A549 (cell line): ENCODE measurements around the gene CCDC121. TPM values are rescaled to one million over a fixed set of nuclear protein-coding genes. Genes with fewer than 3 reads are reported as not detected.

ENCODE experiments used
- ATAC-seq, 2 experiments: fragments of 200-7000 bp in 1 of 2; fragments of >200 bp in 1 of 2; cut with Nextera tagmentation in 1 of 2; cut with Tn5 transposase in 1 of 2; 3 replicates each; pipeline versions ENCODE4 v1.8.0 to v1.9.1; 2018 to 2020; ENCODE audit warnings: mild to moderate bottlenecking in 1 of 2, moderate library complexity in 1 of 2
- CTCF ChIA-PET: fragments of 300-600 bp; sonication (Branson Sonifier 250); formaldehyde crosslinking; extraction: SDS; loops from one replicate; lab custom pipeline; 2021; ENCODE audit warnings: antibody characterized with exemption, inconsistent platforms; lab: Yijun Ruan, JAX
- POLR2A ChIA-PET: fragments of 350-600 bp; formaldehyde crosslinking; extraction: SDS; loops from one replicate; lab custom pipeline; 2021; ENCODE audit warnings: antibody characterized with exemption, inconsistent platforms; lab: Yijun Ruan, JAX
- DNase-seq, 2 experiments: peaks; one replicate each; pipeline versions ENCODE4 v3.0.0 to v3.0.0-alpha.2; 2011 to 2016; ENCODE audit warnings: low read depth in 1 of 2, low spot score in 1 of 2
- FAIRE-seq: peaks from 2 replicates; lab custom pipeline; 2011; peaks lifted over from hg19 to GRCh38; lab: Jason Lieb, UNC
- H3K27ac ChIP-seq, 2 experiments: fragments of >200 bp; sonication (Bioruptor Twin); formaldehyde crosslinking; 3 replicates each; pipeline ENCODE4 v1.5.1; 2016 to 2017
- H3K4me1 ChIP-seq: fragments of >200 bp; sonication (Bioruptor Twin); formaldehyde crosslinking; 3 replicates; pipeline ENCODE4 v1.6.1; 2016
- H3K4me2 ChIP-seq: fragments of >200 bp; sonication (Bioruptor Twin); formaldehyde crosslinking; 3 replicates; pipeline ENCODE4 v1.6.1; 2016
- H3K4me3 ChIP-seq: fragments of >200 bp; sonication (Bioruptor Twin); formaldehyde crosslinking; 3 replicates; pipeline ENCODE4 v1.5.1; 2016
- H3K9me3 ChIP-seq: fragments of >200 bp; sonication (Bioruptor Twin); formaldehyde crosslinking; 3 replicates; pipeline ENCODE4 v1.6.1; 2016
- BHLHE40 ChIP-seq: IDR thresholded peaks from 2 replicates; pipeline ENCODE4 v1.6.1; 2012; ENCODE audit warnings: low read depth, low read length, inconsistent platforms
- CBX8 ChIP-seq: fragments of 200-600 bp; sonication (generic); IDR thresholded peaks from 2 replicates; pipeline ENCODE4 v1.6.1; 2016
- CHD2 ChIP-seq: fragments of 150-350 bp; IDR thresholded peaks from 2 replicates; pipeline ENCODE4 v1.6.1; 2014; ENCODE audit warnings: low read length; ENCODE audit not compliant: partially characterized antibody
- CHD4 ChIP-seq: fragments of 200-600 bp; sonication (generic); IDR thresholded peaks from 2 replicates; pipeline ENCODE4 v1.6.1; 2016; ENCODE audit warnings: antibody characterized with exemption, mild to moderate bottlenecking, borderline replicate concordance
- E2F6 ChIP-seq: IDR thresholded peaks from 2 replicates; pipeline ENCODE4 v1.6.1; 2012; ENCODE audit warnings: low read depth, borderline replicate concordance
- ESRRA ChIP-seq: fragments of 150-350 bp; IDR thresholded peaks from 2 replicates; pipeline ENCODE4 v1.6.1; 2014; ENCODE audit warnings: mild to moderate bottlenecking, low read length, borderline replicate concordance
- HDAC2 ChIP-seq: fragments of 200-600 bp; sonication (generic); IDR thresholded peaks from 2 replicates; pipeline ENCODE4 v1.6.1; 2016
- HOXB13 ChIP-seq: fragments of 250-450 bp; sonication (Bioruptor Pico); IDR thresholded peaks from 2 replicates; pipeline ENCODE4 v1.5.0; 2020; ENCODE audit warnings: low read depth, mild to moderate bottlenecking, moderate library complexity
- HOXB5 ChIP-seq: fragments of 250-450 bp; sonication (Bioruptor Pico); IDR thresholded peaks from 2 replicates; pipeline ENCODE4 v1.5.0; 2020; ENCODE audit warnings: mild to moderate bottlenecking, moderate library complexity
- KDM5A ChIP-seq: fragments of 200-600 bp; sonication (generic); IDR thresholded peaks from 2 replicates; pipeline ENCODE4 v1.6.1; 2016; ENCODE audit warnings: antibody characterized with exemption, mild to moderate bottlenecking
- MAZ ChIP-seq: fragments of 150-350 bp; IDR thresholded peaks from 2 replicates; pipeline ENCODE4 v1.6.1; 2014; ENCODE audit warnings: antibody characterized with exemption, low read depth, low read length, borderline replicate concordance
- MYC ChIP-seq: IDR thresholded peaks from 2 replicates; pipeline ENCODE4 v1.6.1; 2012; ENCODE audit warnings: mild to moderate bottlenecking, inconsistent platforms, low read length, improper control_type of control experiment, borderline replicate concordance
- NR3C1 ChIP-seq: fragments of >200 bp; sonication (Bioruptor Twin); formaldehyde crosslinking; IDR thresholded peaks from 3 replicates; pipeline ENCODE4 v1.6.1; 2017
- POLR2AphosphoS2 ChIP-seq: conservative IDR thresholded peaks from 2 replicates; pipeline ENCODE4 v1.6.1; 2012; ENCODE audit warnings: low read length, improper control_type of control experiment, inconsistent platforms
- RCOR1 ChIP-seq: fragments of 150-350 bp; IDR thresholded peaks from 2 replicates; pipeline ENCODE4 v1.6.1; 2014; ENCODE audit warnings: antibody characterized with exemption, low read length, low read depth
- REST ChIP-seq: fragments of 200-600 bp; sonication (generic); IDR thresholded peaks from 2 replicates; pipeline ENCODE4 v1.6.1; 2016; ENCODE audit warnings: antibody characterized with exemption, mild to moderate bottlenecking, moderate library complexity
- TP53 ChIP-seq: fragments of 250-450 bp; sonication (Bioruptor Pico); IDR thresholded peaks from 2 replicates; pipeline ENCODE4 v1.5.0; 2021; ENCODE audit warnings: mild to moderate bottlenecking, moderate library complexity
- ZC3H11A ChIP-seq: fragments of 450-650 bp; IDR thresholded peaks from 2 replicates; pipeline ENCODE4 v1.6.1; 2014; ENCODE audit warnings: antibody characterized with exemption, mild to moderate bottlenecking
- ZNF302 ChIP-seq: fragments of 250-450 bp; sonication (Bioruptor Pico); IDR thresholded peaks from 2 replicates; pipeline ENCODE4 v1.9.0; 2021; ENCODE audit warnings: inconsistent platforms, mild to moderate bottlenecking, moderate library complexity
- ZSCAN20 ChIP-seq: fragments of 250-450 bp; sonication (Bioruptor Pico); IDR thresholded peaks from 2 replicates; pipeline ENCODE4 v1.8.0; 2022; ENCODE audit warnings: mild to moderate bottlenecking, moderate library complexity
- WGBS: methylation state at CpG from one replicate; pipeline ENCODE4 v1.1.6; 2017; ENCODE audit errors: missing lambda C conversion rate; 5-methylcytosine and 5-hydroxymethylcytosine counted together
- polyA plus RNA-seq, 4 experiments: library from polyadenylated mRNA; depleted of rRNA in 3 of 4; stranded (reverse); fragments of >200 nt; fragmentation: RNase III in 1 of 4; extraction: RNeasy Plus Mini Kit Qiagen cat#74134 plus additional on column Dnase treatment in 1 of 4; gene quantifications; 2 replicates in 3 of 4; 3 replicates in 1 of 4; pipeline ENCODE4 v1.2.3, GENCODE V29; 2011 to 2017
- TF ChIP-seq, protein P1 (sequence below): IDR thresholded peaks from 2 replicates; pipeline ENCODE4 v1.6.1; 2012
- TF ChIP-seq, protein P2 (sequence below): fragments of >200 bp; sonication (Bioruptor Twin); formaldehyde crosslinking; IDR thresholded peaks from 3 replicates; pipeline ENCODE4 v1.6.1; 2016
- TF ChIP-seq, protein P3 (sequence below): fragments of 450-650 bp; IDR thresholded peaks from 2 replicates; pipeline ENCODE4 v1.6.1; 2014; ENCODE audit warnings: antibody characterized with exemption
- TF ChIP-seq, protein P4 (sequence below): IDR thresholded peaks from 2 replicates; pipeline ENCODE4 v1.6.1; 2012

CCDC121 gene
- polyA plus RNA-seq, 2 of the 4 experiments (the other 2 are of a cell fraction): 5.2 to 7.8 TPM

- DNase-seq: no peak
- POLR2A ChIA-PET: no interaction called here
- no peak for ATAC-seq
- Histone ChIP-seq H3K4me2 (no peak overlapping the region), H3K27ac (no peak overlapping the region), H3K4me1 (no peaks in the 10 kb centered on the region), H3K9me3 (no peaks in the 10 kb centered on the region), H3K4me3 (no peak overlapping the region)
- TF ChIP-seq HOXB5 (CRISPR knock-in tag) (no peak), ZNF302 (no peak)
- CTCF ChIA-PET: interaction anchor here (0.7 to 1.8 kb wide), 2 partner anchors 16 to 711 kb away, joined by 3 to 5 read pairs; partner anchors contain the start of genes CCDC121 and GPN1
- FAIRE-seq: no peak
These were observed 16.4 kb upstream of the CCDC121 start for GRCh38 chr2:27645197-27645596.

GRCh38 chr2:27640722-27641245 lies 12.0 kb upstream of the CCDC121 start:
- no peak overlapping the region for H3K4me3 ChIP-seq
- TF ChIP-seq, protein P1, sequence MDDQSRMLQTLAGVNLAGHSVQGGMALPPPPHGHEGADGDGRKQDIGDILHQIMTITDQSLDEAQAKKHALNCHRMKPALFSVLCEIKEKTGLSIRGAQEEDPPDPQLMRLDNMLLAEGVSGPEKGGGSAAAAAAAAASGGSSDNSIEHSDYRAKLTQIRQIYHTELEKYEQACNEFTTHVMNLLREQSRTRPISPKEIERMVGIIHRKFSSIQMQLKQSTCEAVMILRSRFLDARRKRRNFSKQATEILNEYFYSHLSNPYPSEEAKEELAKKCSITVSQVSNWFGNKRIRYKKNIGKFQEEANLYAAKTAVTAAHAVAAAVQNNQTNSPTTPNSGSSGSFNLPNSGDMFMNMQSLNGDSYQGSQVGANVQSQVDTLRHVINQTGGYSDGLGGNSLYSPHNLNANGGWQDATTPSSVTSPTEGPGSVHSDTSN: no peak
- no peak for TF ChIP-seq ZC3H11A
- TF ChIP-seq ZSCAN20: no peak
- TF ChIP-seq, protein P2, sequence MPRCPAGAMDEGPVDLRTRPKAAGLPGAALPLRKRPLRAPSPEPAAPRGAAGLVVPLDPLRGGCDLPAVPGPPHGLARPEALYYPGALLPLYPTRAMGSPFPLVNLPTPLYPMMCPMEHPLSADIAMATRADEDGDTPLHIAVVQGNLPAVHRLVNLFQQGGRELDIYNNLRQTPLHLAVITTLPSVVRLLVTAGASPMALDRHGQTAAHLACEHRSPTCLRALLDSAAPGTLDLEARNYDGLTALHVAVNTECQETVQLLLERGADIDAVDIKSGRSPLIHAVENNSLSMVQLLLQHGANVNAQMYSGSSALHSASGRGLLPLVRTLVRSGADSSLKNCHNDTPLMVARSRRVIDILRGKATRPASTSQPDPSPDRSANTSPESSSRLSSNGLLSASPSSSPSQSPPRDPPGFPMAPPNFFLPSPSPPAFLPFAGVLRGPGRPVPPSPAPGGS: no peak
- no peak for TF ChIP-seq NR3C1
- no peaks in the 10 kb centered on the region for H3K4me1 ChIP-seq
- ATAC-seq (no peak), DNase-seq (no peak), FAIRE-seq (no peak)
- ChIA-PET POLR2A (interaction anchor here (0.6 to 1.1 kb wide), 4 partner anchors 12 to 37 kb away, joined by 3 to 5 read pairs (median 4); partner anchors contain the start of genes CCDC121 and GPN1), CTCF (interaction anchor here (0.8 kb wide), 1 partner anchor 42 kb away, joined by 5 read pairs; no protein-coding TSS in a partner anchor)
- no peak overlapping the region for H3K27ac ChIP-seq
- H3K9me3 ChIP-seq: no peaks in the 10 kb centered on the region
- WGBS: 87% methylated on average over 2 of the region's 2 CpGs
- H3K4me2 ChIP-seq: no peak overlapping the region

DNA sequence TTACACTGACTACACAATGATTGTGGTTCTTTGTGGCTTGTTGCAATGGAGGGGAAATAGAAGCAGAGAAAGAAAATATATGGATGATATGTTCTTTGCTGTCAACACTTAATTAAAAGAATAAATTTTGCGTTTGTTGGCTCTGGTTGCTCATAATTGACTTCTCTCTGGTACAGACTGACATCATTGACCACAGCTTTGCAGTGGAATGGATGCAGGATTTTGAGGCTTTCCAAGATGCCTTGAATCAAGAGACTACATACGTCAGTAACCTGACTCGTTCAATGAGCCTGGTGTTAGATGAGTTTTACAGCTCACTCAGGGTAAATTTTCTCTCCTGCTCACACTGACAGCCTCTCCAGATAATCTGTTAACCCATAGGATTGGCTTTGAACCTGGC lies 9.9 kb upstream of the CCDC121 start:
- no peak for FAIRE-seq
- ChIA-PET POLR2A (no interaction called here), CTCF (interaction anchor here (1.5 kb wide), 1 partner anchor 45 kb away, joined by 5 read pairs; no protein-coding TSS in a partner anchor)
- no peak for ATAC-seq
- Histone ChIP-seq H3K9me3 (no peaks in the 10 kb centered on the region), H3K27ac (no peak overlapping the region), H3K4me1 (no peaks in the 10 kb centered on the region), H3K4me2 (no peak overlapping the region), H3K4me3 (no peak overlapping the region)
- no peak for DNase-seq
- TF ChIP-seq CHD4 (no peak), CHD2 (no peak), MAZ (no peak), HDAC2 (no peak), TP53 (CRISPR knock-in tag) (no peak), HOXB5 (CRISPR knock-in tag) (no peak), MYC (no peak), KDM5A (no peak), BHLHE40 (no peak), POLR2AphosphoS2 (no peak), RCOR1 (no peak), ESRRA (no peak), HOXB13 (CRISPR knock-in tag) (no peak), E2F6 (no peak), CBX8 (no peak), REST (no peak)
- TF ChIP-seq, protein P1: no peak
- TF ChIP-seq, protein P3, sequence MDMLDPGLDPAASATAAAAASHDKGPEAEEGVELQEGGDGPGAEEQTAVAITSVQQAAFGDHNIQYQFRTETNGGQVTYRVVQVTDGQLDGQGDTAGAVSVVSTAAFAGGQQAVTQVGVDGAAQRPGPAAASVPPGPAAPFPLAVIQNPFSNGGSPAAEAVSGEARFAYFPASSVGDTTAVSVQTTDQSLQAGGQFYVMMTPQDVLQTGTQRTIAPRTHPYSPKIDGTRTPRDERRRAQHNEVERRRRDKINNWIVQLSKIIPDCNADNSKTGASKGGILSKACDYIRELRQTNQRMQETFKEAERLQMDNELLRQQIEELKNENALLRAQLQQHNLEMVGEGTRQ: no peak
- TF ChIP-seq, protein P4, sequence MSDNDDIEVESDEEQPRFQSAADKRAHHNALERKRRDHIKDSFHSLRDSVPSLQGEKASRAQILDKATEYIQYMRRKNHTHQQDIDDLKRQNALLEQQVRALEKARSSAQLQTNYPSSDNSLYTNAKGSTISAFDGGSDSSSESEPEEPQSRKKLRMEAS: no peak
- 88% methylated on average over 3 of the region's 3 CpGs for WGBS
